T-helper 17 cell (primary cell): Measurements from ENCODE around the gene SH3RF3. TPM values are rescaled to one million over a fixed set of nuclear protein-coding genes. Genes with fewer than 3 reads are reported as not detected.
"Not testable (repeated sequence)": the region's sequence is repeated elsewhere in the genome, so short reads cannot be mapped to it uniquely, and the experiment has no call there.

ENCODE experiments used
- ATAC-seq: fragments of 150-1000 bp; cut with Tn5 transposase; 2 replicates; pipeline ENCODE4 v1.10.0; 2021; ENCODE audit warnings: mild to moderate bottlenecking, moderate library complexity
- DNase-seq, 3 donors: peaks; one replicate each; pipeline versions ENCODE4 v3.0.0 to v3.0.0-alpha.2; 2020 to 2021
- H3K9me3 ChIP-seq: one replicate; pipeline ENCODE4 v1.7.0; 2013; ENCODE audit warnings: low read length, mild to moderate bottlenecking; ENCODE audit not compliant: control insufficient read depth, poor library complexity, severe bottlenecking
- H3K27ac Mint-ChIP-seq: one replicate; pipeline ENCODE4 v1.8.0; 2022; ENCODE audit warnings: mild to moderate bottlenecking, moderate library complexity, mixed read lengths
- H3K27me3 Mint-ChIP-seq: one replicate; pipeline ENCODE4 v1.8.0; 2022; ENCODE audit warnings: mixed read lengths
- H3K36me3 Mint-ChIP-seq: one replicate; pipeline ENCODE4 v1.8.0; 2022; ENCODE audit warnings: low read depth, mixed read lengths
- H3K4me1 Mint-ChIP-seq: one replicate; pipeline ENCODE4 v1.8.0; 2022; ENCODE audit warnings: mild to moderate bottlenecking, mixed read lengths
- H3K4me3 Mint-ChIP-seq: one replicate; pipeline ENCODE4 v1.8.0; 2022; ENCODE audit warnings: mild to moderate bottlenecking, moderate library complexity, mixed read lengths
- total RNA-seq, 4 donors: library from RNA in 2 of 4; stranded (reverse) in 2 of 4; gene quantifications; one replicate each; pipeline ENCODE4 v1.2.3 and lab custom pipeline; 2022 to 2026

The SH3RF3 gene
- total RNA-seq, 2 donors from 2014 or later = 0.16 to 0.27 TPM

DNA sequence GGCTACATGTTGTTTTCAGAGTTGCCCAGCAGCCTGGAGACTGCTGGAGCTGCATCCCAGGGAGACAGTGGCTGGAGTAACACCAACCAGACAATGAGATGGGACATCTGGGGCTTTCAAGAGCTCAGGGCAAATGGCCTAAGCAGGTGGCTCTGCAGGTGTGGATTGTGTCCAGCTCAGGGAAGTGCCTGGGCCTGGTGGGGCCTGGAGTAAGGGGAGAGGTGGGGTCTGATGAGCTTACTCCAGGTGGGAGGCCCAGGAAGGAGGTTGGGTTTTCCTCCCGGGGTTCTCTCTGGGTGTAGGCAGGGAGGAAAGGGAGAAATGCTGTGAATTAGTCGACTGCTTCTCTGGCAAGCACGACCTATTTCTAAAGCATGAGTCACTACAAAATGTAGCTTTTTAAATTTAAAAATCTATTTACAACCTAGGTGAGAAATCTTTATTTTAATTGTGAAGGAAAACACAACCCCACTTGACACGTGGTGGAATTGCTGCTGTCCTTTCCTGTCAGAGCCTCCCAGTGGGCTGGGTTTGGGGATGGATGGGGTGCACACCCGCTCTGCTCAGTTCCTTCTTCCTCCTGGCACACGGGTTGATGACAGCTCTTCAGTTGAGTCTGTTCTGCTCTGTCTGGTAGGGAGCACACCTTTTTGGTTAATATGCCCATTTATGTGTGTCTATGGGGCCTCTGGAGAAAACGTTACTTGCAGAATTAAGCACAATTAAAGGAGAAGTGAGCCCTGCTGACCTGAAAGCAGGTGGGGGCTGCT, 81.6 kb downstream of the SH3RF3 start:
- H3K4me3 Mint-ChIP-seq = no peak overlapping the region

DNA sequence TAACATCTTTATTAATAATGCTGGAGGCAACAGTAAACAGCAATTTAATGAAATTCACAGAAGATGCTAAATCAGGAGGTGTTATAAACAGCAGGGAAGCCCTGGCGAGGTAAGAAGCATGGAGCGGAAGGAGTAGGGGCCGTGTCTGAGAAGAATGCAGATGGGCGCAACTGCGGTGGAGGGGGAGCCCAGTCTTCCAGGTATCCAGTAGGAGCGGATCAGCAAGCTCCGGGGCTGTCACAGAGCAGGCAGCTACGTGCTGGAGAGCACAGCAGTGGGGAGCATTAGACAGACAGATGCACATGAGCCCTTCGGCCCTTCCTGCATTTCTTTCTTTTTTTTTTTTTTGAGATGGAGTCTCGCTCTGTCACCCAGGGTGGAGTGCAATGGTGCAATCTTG, 82.3 kb downstream of the SH3RF3 start:
- H3K4me3 Mint-ChIP-seq = no peak overlapping the region
- no peak overlapping the region for H3K27ac Mint-ChIP-seq
- no peak for DNase-seq
- H3K9me3 ChIP-seq = no peaks in the 10 kb centered on the region
- peaks cover 38% of the 10 kb centered on the region for H3K4me1 Mint-ChIP-seq
- H3K27me3 Mint-ChIP-seq = peaks cover 77% of the 10 kb centered on the region
- ATAC-seq = no peak
- H3K36me3 Mint-ChIP-seq = no peaks in the 10 kb centered on the region

More for the DNA sequence above, 81.6 kb downstream of the SH3RF3 start:
- H3K27me3 Mint-ChIP-seq = peaks cover 75% of the 10 kb centered on the region
- H3K36me3 Mint-ChIP-seq = no peaks in the 10 kb centered on the region
- no peak for ATAC-seq
- DNase-seq = no peak
- H3K4me1 Mint-ChIP-seq = peaks cover 38% of the 10 kb centered on the region
- no peak overlapping the region for H3K27ac Mint-ChIP-seq
- no peaks in the 10 kb centered on the region for H3K9me3 ChIP-seq

DNA sequence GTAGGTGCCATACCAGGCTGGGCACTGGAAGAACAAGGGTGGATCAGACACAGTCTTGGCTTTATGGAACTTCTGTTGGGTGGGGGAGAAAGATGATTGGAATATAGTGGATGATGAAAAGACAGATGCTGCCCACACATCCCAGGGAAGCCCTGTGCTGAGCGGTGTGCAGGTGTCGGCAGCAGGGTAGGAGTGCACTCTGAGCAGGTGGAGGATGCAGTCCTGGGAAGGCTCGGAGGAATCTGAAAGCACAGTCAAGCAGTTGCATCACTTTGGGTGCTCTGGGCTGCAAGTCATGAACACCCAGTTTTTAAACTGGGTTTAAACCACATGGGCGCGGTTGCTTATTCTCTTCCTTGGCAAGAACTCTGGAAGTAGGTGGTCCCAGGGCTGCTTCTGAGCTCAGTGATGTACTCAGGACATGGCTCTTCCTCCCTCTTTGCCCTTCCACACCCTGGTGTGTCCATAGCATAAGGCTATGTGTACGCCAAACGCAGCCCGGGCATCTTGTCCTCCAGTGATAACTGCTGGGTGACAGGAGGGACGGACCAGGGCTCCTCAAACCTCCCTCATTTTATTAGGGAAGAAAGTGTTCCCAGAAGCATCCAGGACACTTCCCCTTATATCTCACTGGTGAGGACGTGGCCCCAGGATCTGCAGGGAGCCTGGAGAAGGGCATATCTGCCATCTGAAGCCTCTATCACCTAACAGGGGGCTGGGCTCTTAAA, 84.0 kb downstream of the SH3RF3 start:
- no peak overlapping the region for H3K27ac Mint-ChIP-seq
- H3K4me1 Mint-ChIP-seq = peaks cover 48% of the 10 kb centered on the region
- H3K27me3 Mint-ChIP-seq = peaks cover 90% of the 10 kb centered on the region
- H3K9me3 ChIP-seq = no peaks in the 10 kb centered on the region
- no peaks in the 10 kb centered on the region for H3K36me3 Mint-ChIP-seq
- peak overlapping the region; percentile 87 for H3K4me3 Mint-ChIP-seq
- DNase-seq = no peak
- ATAC-seq = no peak

DNA sequence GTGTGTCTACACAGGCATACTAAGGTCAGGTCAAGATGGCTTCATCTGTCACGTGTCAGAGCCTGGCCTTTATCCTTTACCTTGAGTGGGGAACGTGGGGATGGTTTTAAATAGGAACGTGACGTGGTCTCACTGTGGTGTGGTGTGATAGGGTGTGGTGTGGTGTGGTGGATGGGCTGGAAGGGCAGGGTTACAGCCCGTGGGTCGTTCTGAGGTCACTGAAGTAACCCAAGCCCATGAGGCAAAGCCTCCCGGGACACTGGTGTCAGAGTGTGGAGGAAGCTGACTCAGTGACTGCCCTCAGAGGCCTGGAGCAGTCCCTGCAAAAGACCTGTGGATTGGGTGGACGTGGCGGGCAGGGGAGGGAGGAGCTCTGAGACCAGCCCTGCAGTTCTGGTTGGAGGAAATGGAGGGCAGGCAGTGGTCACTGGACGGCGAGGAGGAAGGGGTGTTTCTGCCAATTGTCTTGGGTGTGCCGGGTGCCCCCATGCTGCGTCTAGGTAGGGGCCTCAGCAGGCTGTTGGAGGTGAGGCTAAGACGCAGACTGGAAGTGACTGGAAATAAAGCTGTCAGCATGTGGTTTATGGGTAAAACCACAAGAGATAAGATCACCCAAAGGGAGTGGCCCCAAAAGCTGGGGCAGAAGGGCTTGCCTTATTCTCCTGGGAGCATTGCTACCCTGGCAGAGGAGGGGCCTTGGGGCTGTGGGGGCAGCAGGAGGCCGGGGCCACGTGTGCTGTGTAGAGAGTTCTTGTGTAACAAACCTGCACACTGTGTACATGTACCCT, 84.8 kb downstream of the SH3RF3 start:
- no peaks in the 10 kb centered on the region for H3K9me3 ChIP-seq
- ATAC-seq (peak; percentile 90), DNase-seq (peak; percentile 27 to 38 (median 33))
- Mint-ChIP-seq H3K27me3 (peaks cover 88% of the 10 kb centered on the region), H3K36me3 (no peaks in the 10 kb centered on the region), H3K27ac (peak overlapping the region; percentile 91), H3K4me3 (peak overlapping the region; percentile 87), H3K4me1 (peaks cover 56% of the 10 kb centered on the region)

DNA sequence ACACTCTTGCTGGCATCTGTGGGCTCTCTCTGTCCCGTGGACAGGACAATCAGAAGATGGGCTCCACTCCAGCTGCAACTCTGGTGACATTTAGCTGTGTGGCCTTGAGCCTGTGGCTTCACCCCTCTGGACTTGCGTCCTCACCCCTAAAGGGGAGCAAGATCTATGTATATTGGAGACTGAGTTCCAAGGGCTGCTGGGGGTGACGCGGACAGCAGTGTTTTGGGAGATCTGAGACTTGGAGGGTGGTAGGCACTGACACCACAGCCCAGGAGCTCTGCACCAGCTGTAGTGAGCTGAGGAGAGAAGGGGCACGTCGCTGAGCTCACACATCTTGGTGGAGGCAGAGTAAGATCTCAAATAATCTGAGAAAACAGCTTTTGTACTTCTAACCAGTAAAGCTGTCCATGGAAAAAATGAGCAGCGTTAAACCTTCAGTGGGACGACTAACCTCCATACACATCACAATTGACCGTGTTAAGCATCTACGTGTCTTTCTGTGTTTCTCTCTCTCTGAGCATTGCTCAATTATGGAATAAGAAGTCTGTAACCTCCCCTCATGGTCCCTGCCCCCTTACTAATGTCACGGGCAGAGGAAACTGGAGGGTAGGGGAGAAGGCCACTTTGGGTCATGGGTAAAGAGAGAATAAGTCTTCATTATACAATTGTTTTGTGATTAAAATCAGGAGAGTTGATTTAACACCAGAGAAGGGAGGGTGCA, 85.8 kb downstream of the SH3RF3 start:
- H3K4me1 Mint-ChIP-seq = peaks cover 58% of the 10 kb centered on the region
- ATAC-seq = no peak
- DNase-seq = no peak
- peak overlapping the region; percentile 87 for H3K4me3 Mint-ChIP-seq
- H3K9me3 ChIP-seq = no peaks in the 10 kb centered on the region
- H3K27me3 Mint-ChIP-seq = peaks cover 97% of the 10 kb centered on the region
- peak overlapping the region; percentile 91 for H3K27ac Mint-ChIP-seq
- H3K36me3 Mint-ChIP-seq = no peaks in the 10 kb centered on the region

DNA sequence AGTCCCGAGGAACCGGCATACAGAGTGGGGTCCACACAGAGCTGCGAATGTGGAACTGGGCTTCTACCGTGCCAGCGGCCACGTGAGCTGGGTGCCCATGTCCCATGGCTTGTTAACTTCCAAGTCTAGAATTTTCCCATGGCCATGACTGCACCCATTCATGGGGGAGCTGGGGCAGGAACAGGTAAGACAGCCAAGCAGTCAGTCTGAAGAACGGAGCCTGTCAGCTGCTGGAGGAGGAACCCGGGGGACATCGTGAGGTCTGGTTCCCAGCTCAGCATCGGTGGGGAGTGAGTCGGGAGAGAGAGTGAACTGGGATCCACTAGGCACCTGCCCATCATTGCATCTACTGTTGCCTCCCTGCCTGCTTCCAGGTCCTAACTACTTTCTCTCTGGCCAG, 86.9 kb downstream of the SH3RF3 start:
- Mint-ChIP-seq H3K27ac (no peak overlapping the region), H3K4me3 (peak overlapping the region; percentile 63), H3K27me3 (peaks cover 88% of the 10 kb centered on the region), H3K36me3 (no peaks in the 10 kb centered on the region), H3K4me1 (peaks cover 58% of the 10 kb centered on the region)
- ATAC-seq = no peak
- H3K9me3 ChIP-seq = no peaks in the 10 kb centered on the region
- DNase-seq = no peak

DNA sequence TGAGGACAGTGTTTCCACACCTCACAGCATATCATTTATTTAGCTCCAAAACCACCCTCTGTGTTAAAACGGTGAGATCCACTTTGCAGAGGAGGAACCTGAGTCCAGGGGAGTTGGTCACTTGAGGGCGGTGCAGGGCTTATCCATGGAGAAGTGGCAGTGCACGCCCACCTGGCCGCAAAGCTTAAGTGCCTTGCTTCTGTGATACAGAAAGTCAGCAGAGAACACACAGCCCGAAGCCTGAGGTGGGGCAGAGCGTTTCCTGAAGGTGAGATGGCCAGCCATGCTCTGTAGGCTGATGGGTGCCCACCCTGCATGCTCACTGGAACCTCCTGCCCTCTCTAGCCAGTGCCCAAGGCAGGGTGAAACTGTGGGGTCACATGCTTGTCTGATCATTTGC, 87.3 kb downstream of the SH3RF3 start:
- H3K4me1 Mint-ChIP-seq = peaks cover 53% of the 10 kb centered on the region
- H3K27me3 Mint-ChIP-seq = peaks cover 83% of the 10 kb centered on the region
- H3K27ac Mint-ChIP-seq = no peak overlapping the region
- H3K9me3 ChIP-seq = no peaks in the 10 kb centered on the region
- no peak for DNase-seq
- H3K36me3 Mint-ChIP-seq = no peaks in the 10 kb centered on the region
- ATAC-seq = no peak
- H3K4me3 Mint-ChIP-seq = no peak overlapping the region

DNA sequence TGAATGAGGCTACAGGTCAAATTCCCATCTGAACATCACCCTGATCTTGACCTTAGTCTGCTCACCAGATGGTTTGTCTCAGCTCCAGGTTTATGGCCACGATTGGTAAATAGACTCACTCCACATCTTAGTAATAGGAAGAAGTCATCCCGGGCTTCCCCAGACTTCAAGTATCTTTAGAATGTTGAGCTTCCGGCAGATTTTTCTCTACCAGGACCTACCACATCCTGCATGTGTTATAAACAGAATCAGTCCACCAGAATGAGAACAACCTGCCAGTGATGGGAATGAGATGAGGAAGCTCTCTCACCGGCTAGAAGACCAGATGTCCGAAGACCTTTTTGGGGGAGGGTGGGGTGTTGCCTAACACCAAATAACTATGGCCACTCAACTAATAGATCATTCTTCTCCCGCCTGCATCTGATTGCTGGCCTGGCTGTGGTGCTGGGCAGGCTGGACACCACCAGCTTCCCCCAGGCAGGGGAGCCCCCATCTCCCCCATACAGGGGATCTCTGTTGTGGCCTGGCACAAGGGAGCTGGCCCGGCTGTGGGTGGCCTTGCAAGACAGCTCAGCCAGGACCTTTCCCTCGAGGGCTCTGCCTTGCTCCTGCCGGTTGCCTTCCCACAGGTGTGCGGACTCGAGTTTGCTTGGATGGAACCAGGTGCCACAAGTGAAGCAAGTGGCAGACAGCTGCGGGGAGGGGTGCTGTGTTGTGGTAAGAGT, 88.5 kb downstream of the SH3RF3 start:
- Mint-ChIP-seq H3K36me3 (no peaks in the 10 kb centered on the region), H3K4me1 (peaks cover 55% of the 10 kb centered on the region), H3K27ac (no peak overlapping the region), H3K4me3 (peak overlapping the region; percentile 32), H3K27me3 (peaks cover 71% of the 10 kb centered on the region)
- H3K9me3 ChIP-seq = no peaks in the 10 kb centered on the region
- DNase-seq (no peak), ATAC-seq (no peak)

DNA sequence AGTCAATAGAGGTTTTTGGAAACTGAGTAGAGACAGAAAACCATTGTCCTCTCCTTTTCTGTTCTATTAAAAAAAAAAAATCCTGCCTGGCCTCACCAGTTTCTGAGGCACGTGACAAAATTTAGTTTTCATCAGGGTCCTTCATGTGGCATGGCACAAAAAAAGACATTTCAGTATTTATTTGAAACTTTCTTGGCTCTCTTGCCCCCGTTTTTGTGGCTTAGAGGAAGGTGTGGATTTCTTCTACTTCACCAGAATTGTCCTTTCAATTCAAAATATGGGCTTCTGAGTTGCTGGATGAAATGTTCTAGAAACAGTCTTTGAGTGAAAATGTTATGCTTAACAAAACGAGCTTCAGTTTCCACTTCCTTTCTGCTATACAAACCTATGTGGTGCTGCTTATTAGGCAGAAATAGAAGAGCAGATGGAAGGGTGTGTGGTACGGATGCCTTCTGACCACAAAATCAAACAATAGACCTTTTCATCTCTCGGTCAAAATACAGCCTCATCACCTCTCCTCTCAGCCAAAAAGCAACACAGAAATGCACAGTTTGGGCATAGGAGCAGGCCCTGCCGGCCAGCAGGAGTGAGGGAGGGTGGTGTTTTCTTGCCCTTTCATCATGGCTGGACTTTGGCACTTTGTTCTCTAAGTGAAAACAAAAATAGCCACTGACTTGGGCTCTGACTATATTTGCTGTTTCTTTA, 89.2 kb downstream of the SH3RF3 start:
- ATAC-seq = no peak
- no peak for DNase-seq
- no peaks in the 10 kb centered on the region for H3K9me3 ChIP-seq
- H3K27me3 Mint-ChIP-seq = peaks cover 64% of the 10 kb centered on the region
- H3K4me1 Mint-ChIP-seq = peaks cover 49% of the 10 kb centered on the region
- no peak overlapping the region for H3K27ac Mint-ChIP-seq
- H3K36me3 Mint-ChIP-seq = no peaks in the 10 kb centered on the region
- peak overlapping the region; percentile 53 for H3K4me3 Mint-ChIP-seq

DNA sequence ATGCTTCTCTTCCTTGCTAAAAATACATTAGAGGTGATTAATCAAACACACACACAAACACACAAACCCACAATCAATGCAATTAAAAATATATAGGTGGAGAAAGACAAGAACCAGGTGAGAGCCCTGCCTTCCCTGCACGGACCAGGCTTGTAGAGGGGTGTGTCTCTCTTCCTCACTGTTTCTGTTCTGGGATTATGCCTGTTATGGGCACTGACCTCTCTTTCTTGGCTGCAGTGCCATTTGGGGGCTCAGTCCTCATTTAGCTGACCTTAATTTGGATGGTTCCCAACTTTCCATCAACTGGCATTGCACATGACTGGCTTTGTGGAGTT, 89.8 kb downstream of the SH3RF3 start:
- H3K36me3 Mint-ChIP-seq = no peaks in the 10 kb centered on the region
- no peak for ATAC-seq
- peaks cover 59% of the 10 kb centered on the region for H3K27me3 Mint-ChIP-seq
- peak overlapping the region; percentile 53 for H3K4me3 Mint-ChIP-seq
- H3K9me3 ChIP-seq = no peaks in the 10 kb centered on the region
- no peak for DNase-seq
- peaks cover 45% of the 10 kb centered on the region for H3K4me1 Mint-ChIP-seq
- H3K27ac Mint-ChIP-seq = no peak overlapping the region

DNA sequence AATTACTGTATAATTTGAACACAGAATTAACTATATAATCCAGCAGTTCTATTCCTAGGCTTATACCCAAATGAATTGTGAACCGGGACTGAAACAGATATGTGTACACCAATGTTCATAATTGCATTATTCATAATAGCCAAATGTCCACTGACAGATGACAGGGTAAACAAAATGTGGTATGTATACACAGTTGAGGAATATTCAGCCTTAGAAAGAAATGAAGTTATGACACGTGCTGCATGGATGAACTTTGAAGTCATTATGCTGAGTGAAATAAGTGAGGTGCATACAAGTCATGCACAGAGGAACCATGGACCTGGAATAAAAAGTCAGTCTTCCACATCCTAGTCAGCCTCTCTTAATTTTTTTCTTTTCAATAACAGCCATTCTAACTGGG, 91.9 kb downstream of the SH3RF3 start:
- H3K36me3 Mint-ChIP-seq = no peaks in the 10 kb centered on the region
- DNase-seq (no peak), ATAC-seq (no peak)
- no peak overlapping the region for H3K27ac Mint-ChIP-seq
- H3K4me3 Mint-ChIP-seq = no peak overlapping the region
- no peaks in the 10 kb centered on the region for H3K9me3 ChIP-seq
- H3K27me3 Mint-ChIP-seq = peaks cover 38% of the 10 kb centered on the region
- H3K4me1 Mint-ChIP-seq = peaks cover 27% of the 10 kb centered on the region

DNA sequence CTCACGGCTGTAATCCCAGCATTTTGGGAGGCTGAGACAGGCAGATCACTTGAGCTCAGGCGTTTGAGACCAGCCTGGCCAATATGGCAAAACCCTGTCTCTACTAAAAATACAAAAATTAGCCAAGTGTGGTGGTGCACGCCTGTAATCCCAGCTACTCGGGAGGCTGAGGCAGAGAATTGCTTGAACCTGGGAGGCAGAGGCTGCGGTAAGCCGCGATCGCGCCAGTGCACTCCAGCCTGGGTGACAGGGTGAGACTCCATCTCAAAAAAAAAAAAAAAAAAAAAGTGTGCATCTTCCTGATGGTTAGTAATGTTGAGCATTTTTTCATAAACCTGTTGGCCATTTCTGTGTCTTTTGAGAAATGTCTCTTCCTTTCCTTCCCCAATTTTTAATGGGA, 92.3 kb downstream of the SH3RF3 start:
- not testable (repeated sequence) for H3K9me3 ChIP-seq, H3K27ac Mint-ChIP-seq, H3K4me3 Mint-ChIP-seq, H3K36me3 Mint-ChIP-seq, DNase-seq, ATAC-seq
- H3K4me1 Mint-ChIP-seq = peaks cover 27% of the 10 kb centered on the region
- H3K27me3 Mint-ChIP-seq = peaks cover 33% of the 10 kb centered on the region
